IMR-90 (cell line): ENCODE measurements around the gene TMEM131. TPM values are rescaled to one million over a fixed set of nuclear protein-coding genes. Genes with fewer than 3 reads are reported as not detected.

Experiments used
- ATAC-seq: fragments of 200-7000 bp; cut with Tn5 transposase; 2 replicates; pipeline ENCODE4 v1.9.1; 2020; ENCODE audit warnings: low read depth, mild to moderate bottlenecking, moderate library complexity
- BruUV-seq: library from RNA; stranded (reverse); fragments of 400-500 nt; replicated peaks from 2 replicates; lab custom pipeline; 2021; lab: Mats Ljungman, UMichigan
- CTCF ChIA-PET: fragments of 300-600 bp; formaldehyde crosslinking; extraction: SDS; loops from one replicate; lab custom pipeline; 2021; ENCODE audit warnings: antibody characterized with exemption; lab: Yijun Ruan, JAX
- POLR2A ChIA-PET: fragments of 300-600 bp; sonication (Branson Sonifier 250); formaldehyde crosslinking; loops from one replicate; lab custom pipeline; 2022; ENCODE audit warnings: antibody characterized with exemption; ENCODE audit not compliant: unreplicated experiment; lab: Charles Lee
- DNase-seq: peaks from one replicate; pipeline ENCODE4 v3.0.0; 2013
- H2AFZ ChIP-seq: replicated peaks from 2 replicates; pipeline ENCODE3; 2013; ENCODE audit warnings: low read length, mild to moderate bottlenecking; ENCODE audit not compliant: poor library complexity
- H2AK5ac ChIP-seq: 2 replicates; pipeline ENCODE4 v1.6.1; 2013; ENCODE audit warnings: low read depth, low read length, inconsistent platforms
- H2AK9ac ChIP-seq: replicated peaks from 2 replicates; pipeline ENCODE3; 2013; ENCODE audit warnings: mild to moderate bottlenecking, low read depth, low read length, moderate library complexity; ENCODE audit not compliant: poor library complexity
- H2BK120ac ChIP-seq: 2 replicates; pipeline ENCODE4 v1.6.1; 2013; ENCODE audit warnings: low read depth, low read length, inconsistent platforms
- H2BK15ac ChIP-seq: 3 replicates; pipeline ENCODE4 v1.6.1; 2013; ENCODE audit warnings: low read depth, low read length, inconsistent platforms
- H2BK20ac ChIP-seq: 2 replicates; pipeline ENCODE4 v1.6.1; 2013; ENCODE audit warnings: low read depth, mild to moderate bottlenecking, inconsistent platforms, low read length, moderate library complexity
- H2BK5ac ChIP-seq: 2 replicates; pipeline ENCODE4 v1.6.1; 2013; ENCODE audit warnings: mild to moderate bottlenecking, low read depth, low read length, inconsistent platforms; ENCODE audit not compliant: poor library complexity, severe bottlenecking
- H3K14ac ChIP-seq: replicated peaks from 2 replicates; pipeline ENCODE4 v1.6.1; 2013; ENCODE audit warnings: low read depth, low read length, inconsistent platforms
- H3K18ac ChIP-seq: 2 replicates; pipeline ENCODE4 v1.6.1; 2013; ENCODE audit warnings: low read depth, low read length, control low read depth
- H3K23ac ChIP-seq: 2 replicates; pipeline ENCODE4 v1.6.1; 2013; ENCODE audit warnings: low read depth, low read length, inconsistent platforms
- H3K27ac ChIP-seq: 2 replicates; pipeline ENCODE4 v1.5.1; 2013; ENCODE audit warnings: mild to moderate bottlenecking, control low read depth, low read length; ENCODE audit not compliant: insufficient read depth
- H3K27me3 ChIP-seq: 2 replicates; pipeline ENCODE4 v1.6.1; 2013; ENCODE audit warnings: low read length; ENCODE audit not compliant: control insufficient read depth, insufficient read depth
- H3K36me3 ChIP-seq: 2 replicates; pipeline ENCODE4 v1.6.1; 2013; ENCODE audit warnings: low read length, mixed read lengths; ENCODE audit not compliant: control insufficient read depth, insufficient read depth
- H3K4ac ChIP-seq: 2 replicates; pipeline ENCODE4 v1.6.1; 2013; ENCODE audit warnings: low read depth, low read length, inconsistent platforms
- H3K4me1 ChIP-seq: 2 replicates; pipeline ENCODE4 v1.6.1; 2013; ENCODE audit warnings: low read length, mixed read lengths; ENCODE audit not compliant: control insufficient read depth, insufficient read depth
- H3K4me2 ChIP-seq: 2 replicates; pipeline ENCODE4 v1.6.1; 2013; ENCODE audit warnings: low read depth, mild to moderate bottlenecking, control low read depth, low read length, moderate library complexity
- H3K4me3 ChIP-seq: 2 replicates; pipeline ENCODE4 v1.5.1; 2013; ENCODE audit warnings: low read depth, mild to moderate bottlenecking, control low read depth, low read length, moderate library complexity; ENCODE audit not compliant: insufficient read depth
- H3K56ac ChIP-seq: 2 replicates; pipeline ENCODE4 v1.6.1; 2013; ENCODE audit warnings: low read length, inconsistent platforms; ENCODE audit not compliant: insufficient read depth; ENCODE audit errors: extremely low read depth
- H3K79me1 ChIP-seq, 2 experiments: 2 replicates each; pipeline ENCODE4 v1.6.1; 2013; ENCODE audit warnings: low read length in 2 of 2, inconsistent platforms in 1 of 2, low read depth in 1 of 2
- H3K9ac ChIP-seq: 2 replicates; pipeline ENCODE4 v1.6.1; 2013; ENCODE audit warnings: low read depth, low read length, control low read depth
- H3K9me1 ChIP-seq: 2 replicates; pipeline ENCODE4 v1.6.1; 2013; ENCODE audit warnings: low read length, inconsistent platforms; ENCODE audit not compliant: insufficient read depth
- H3K9me3 ChIP-seq: 2 replicates; pipeline ENCODE4 v1.6.1; 2013; ENCODE audit warnings: low read length; ENCODE audit not compliant: control insufficient read depth, insufficient read depth
- H4K20me1 ChIP-seq: 2 replicates; pipeline ENCODE4 v1.6.1; 2013; ENCODE audit warnings: low read length, inconsistent platforms; ENCODE audit not compliant: insufficient read depth
- H4K5ac ChIP-seq: 2 replicates; pipeline ENCODE4 v1.6.1; 2013; ENCODE audit warnings: mild to moderate bottlenecking, low read depth, low read length, control low read depth
- H4K8ac ChIP-seq, 2 experiments: 2 replicates each; pipeline ENCODE4 v1.6.1; 2013; ENCODE audit warnings: low read depth in 2 of 2, low read length in 2 of 2, control low read depth in 1 of 2, inconsistent platforms in 1 of 2
- H4K91ac ChIP-seq: 2 replicates; pipeline ENCODE4 v1.6.1; 2013; ENCODE audit warnings: low read depth, low read length, inconsistent platforms; ENCODE audit not compliant: insufficient read depth
- BHLHE40 ChIP-seq: fragments of 150-350 bp; IDR thresholded peaks from 2 replicates; pipeline ENCODE4 v1.6.1; 2016; ENCODE audit warnings: mild to moderate bottlenecking, low read depth, low read length
- CEBPB ChIP-seq: IDR thresholded peaks from 2 replicates; pipeline ENCODE4 v1.6.1; 2012; ENCODE audit warnings: low read depth, low read length, improper control_type of control experiment
- CHD1 ChIP-seq: IDR thresholded peaks from 2 replicates; pipeline ENCODE4 v1.6.1; 2012; ENCODE audit warnings: low read depth, low read length, improper control_type of control experiment
- CTCF ChIP-seq: conservative IDR thresholded peaks from 2 replicates; pipeline ENCODE4 v1.5.1; 2012; ENCODE audit warnings: mild to moderate bottlenecking, low read depth, low read length, improper control_type of control experiment
- ELK1 ChIP-seq: fragments of 150-350 bp; IDR thresholded peaks from 2 replicates; pipeline ENCODE4 v1.6.1; 2016; ENCODE audit warnings: low read depth, mild to moderate bottlenecking, low read length, moderate library complexity, borderline replicate concordance
- FOS ChIP-seq: fragments of 150-350 bp; IDR thresholded peaks from 2 replicates; pipeline ENCODE4 v1.6.1; 2016; ENCODE audit warnings: low read depth, low read length
- MAZ ChIP-seq: IDR thresholded peaks from 2 replicates; pipeline ENCODE4 v1.6.1; 2012; ENCODE audit warnings: low read depth, mild to moderate bottlenecking, low read length, improper control_type of control experiment, moderate library complexity, borderline replicate concordance
- MXI1 ChIP-seq: IDR thresholded peaks from 2 replicates; pipeline ENCODE4 v1.6.1; 2012; ENCODE audit warnings: low read depth, mild to moderate bottlenecking, low read length, moderate library complexity, borderline replicate concordance
- NFE2L2 ChIP-seq: fragments of 150-350 bp; IDR thresholded peaks from 2 replicates; pipeline ENCODE4 v1.6.1; 2016; ENCODE audit warnings: low read depth, mild to moderate bottlenecking, low read length
- POLR2A ChIP-seq: IDR thresholded peaks from 2 replicates; pipeline ENCODE4 v1.6.1; 2012; ENCODE audit warnings: mild to moderate bottlenecking, low read depth, low read length
- RAD21 ChIP-seq: IDR thresholded peaks from 2 replicates; pipeline ENCODE4 v1.6.1; 2012; ENCODE audit warnings: low read length, improper control_type of control experiment
- RCOR1 ChIP-seq: IDR thresholded peaks from 2 replicates; pipeline ENCODE4 v1.6.1; 2012; ENCODE audit warnings: mild to moderate bottlenecking, low read length, improper control_type of control experiment; ENCODE audit not compliant: insufficient replicate concordance
- WGBS, 2 experiments: methylation state at CpG; one replicate each; pipeline versions ENCODE4 v1.1.5 to v1.1.7; 2013; ENCODE audit warnings: missing lambda C conversion rate in 2 of 2; ENCODE audit not compliant: insufficient read length in 1 of 2; ENCODE audit errors: extremely low coverage in 2 of 2; 5-methylcytosine and 5-hydroxymethylcytosine counted together
- dilution Hi-C: fragments of 300-500 bp; cut with HindIII; formaldehyde crosslinking; loops from one replicate; pipeline ENCODE4 v1.14.3; 2018; ENCODE audit warnings: low sequenced_read_pairs; ENCODE audit not compliant: unreplicated experiment
- in situ Hi-C: fragments of 300-500 bp; cut with MboI; formaldehyde crosslinking; loops from 3 replicates; pipeline ENCODE4 v1.14.3; 2019; ENCODE audit warnings: low sequenced_read_pairs, inconsistent platforms, mixed read lengths
- intact Hi-C: fragments of 100-400 bp; cut with micrococcal nuclease; formaldehyde crosslinking; loops from 2 replicates; pipeline ENCODE4 v1.10.0; 2022
- polyA plus RNA-seq, 3 experiments: library from polyadenylated mRNA; depleted of rRNA; stranded (reverse); fragments of >200 nt; gene quantifications; 2 replicates each; pipeline ENCODE4 v1.2.3, GENCODE V29; 2012; ENCODE audit warnings: low replicate concordance in 1 of 3
- total RNA-seq: library from RNA; depleted of rRNA; stranded (reverse); fragments of >200 nt; gene quantifications from 2 replicates; pipeline ENCODE4 v1.2.3, GENCODE V29; 2012

Gene TMEM131
- total and polyA plus RNA-seq, 2 of the 4 experiments (the other 2 are of a cell fraction), result 13.3 to 14.0 TPM

- H3K9ac ChIP-seq, result no peak overlapping the region
- no peaks in the 10 kb centered on the region for H3K79me1 ChIP-seq
- no peak overlapping the region for H3K4me2 ChIP-seq
- intact Hi-C loops (no loop called here), dilution Hi-C loops (no loop called here), in situ Hi-C loops (no loop called here)
- H3K27ac ChIP-seq, result no peak overlapping the region
- no CpG with 5 or more reads among the region's 4 CpGs for WGBS, 2 experiments
- no peak overlapping the region for H3K18ac ChIP-seq
- no peak overlapping the region for H3K56ac ChIP-seq
- 0 out of 2 replicates have a peak, but pooled peaks cover 2% of the 10 kb centered on the region for H3K36me3 ChIP-seq
- H4K20me1 ChIP-seq, result no peaks in the 10 kb centered on the region
- H4K91ac ChIP-seq, result no peak overlapping the region
- TF ChIP-seq CTCF (no peak), NFE2L2 (no peak), CEBPB (no peak), RCOR1 (no peak), MAZ (no peak), FOS (no peak), MXI1 (no peak), CHD1 (no peak), BHLHE40 (no peak), POLR2A (no peak), ELK1 (no peak), RAD21 (no peak)
- no peaks in the 10 kb centered on the region for H3K27me3 ChIP-seq
- ATAC-seq (no peak), DNase-seq (no peak)
- no peak overlapping the region for H4K5ac ChIP-seq
- no peak overlapping the region for H4K8ac ChIP-seq
- H3K4me1 ChIP-seq, result peaks cover 6% of the 10 kb centered on the region; the same call in 1 of the 2 replicates
- POLR2A ChIA-PET, result no interaction called here
- no TSS peak for BruUV-seq
- H2BK5ac ChIP-seq, result no peak overlapping the region
- H3K23ac ChIP-seq, result no peak overlapping the region
- peaks cover 3% of the 10 kb centered on the region; the same call in 1 of the 2 replicates for H3K9me1 ChIP-seq
- CTCF ChIA-PET, result no interaction called here
- no peak overlapping the region for H2BK15ac ChIP-seq
- no peaks in the 10 kb centered on the region for H3K9me3 ChIP-seq
- H3K4me3 ChIP-seq, result no peak overlapping the region
- H2BK120ac ChIP-seq, result no peak overlapping the region
- no peak overlapping the region for H3K14ac ChIP-seq
- no peak overlapping the region for H2AK5ac ChIP-seq
- H2BK20ac ChIP-seq, result no peak overlapping the region
- no peak overlapping the region for H2AK9ac ChIP-seq
- H2AFZ ChIP-seq, result no peak overlapping the region
- H3K4ac ChIP-seq, result no peak overlapping the region
Observed at GRCh38 chr2:97747716-97748115, 248.0 kb downstream of the TMEM131 start.
